GM23248 (cell line): ENCODE results near the gene PTPN18.
"Not testable (repeated sequence)": the region's sequence is repeated elsewhere in the genome, so short reads cannot be mapped to it uniquely, and the experiment has no call there.

ENCODE experiments used
- EZH2 ChIP-seq: fragments of 200-600 bp; sonication (generic); IDR thresholded peaks from 2 replicates; pipeline ENCODE4 v1.6.1; 2018; ENCODE audit warnings: antibody characterized with exemption, mild to moderate bottlenecking; ENCODE audit not compliant: insufficient read depth, poor library complexity, severe bottlenecking
- EZH2phosphoT487 ChIP-seq: fragments of 200-600 bp; sonication (generic); IDR thresholded peaks from 2 replicates; pipeline ENCODE4 v1.6.1; 2018; ENCODE audit warnings: antibody characterized with exemption, moderate library complexity, mild to moderate bottlenecking, low read depth; ENCODE audit not compliant: insufficient read depth

GRCh38 chr2:130416693-130417092 lies 60.8 kb downstream of the PTPN18 start:
- not testable (repeated sequence) for TF ChIP-seq EZH2, EZH2phosphoT487
